GM23338 (cell line): ENCODE results near the gene MUC22. TPM values are rescaled to one million over a fixed set of nuclear protein-coding genes. Genes with fewer than 3 reads are reported as not detected.
"Not testable (repeated sequence)": the region's sequence is repeated elsewhere in the genome, so short reads cannot be mapped to it uniquely, and the experiment has no call there.

ENCODE experiments used
- ATAC-seq: fragments of 200-7000 bp; cut with Tn5 transposase; 3 replicates; pipeline ENCODE4 v1.9.1; 2020
- DNase-seq: peaks from one replicate; pipeline ENCODE4 v3.0.0-alpha.2; 2015; ENCODE audit warnings: low spot score
- H2AFZ ChIP-seq: fragments of 200-600 bp; sonication (generic); 2 replicates; pipeline ENCODE4 v1.8.0; 2016; ENCODE audit warnings: antibody characterized with exemption, mild to moderate bottlenecking, moderate library complexity
- H3F3A ChIP-seq: fragments of 200-600 bp; sonication (generic); replicated peaks from 2 replicates; pipeline ENCODE4 v1.8.0; 2017; ENCODE audit warnings: antibody characterized with exemption, mixed run types, low read depth
- H3K27ac ChIP-seq: fragments of 200-600 bp; sonication (generic); 2 replicates; pipeline ENCODE4 v1.6.1; 2016; ENCODE audit warnings: low read depth
- H3K27me3 ChIP-seq: fragments of 200-600 bp; sonication (generic); 2 replicates; pipeline ENCODE4 v1.8.0; 2016; ENCODE audit warnings: mild to moderate bottlenecking, mixed run types, moderate library complexity; ENCODE audit not compliant: insufficient read depth
- H3K36me3 ChIP-seq: fragments of 200-600 bp; sonication (generic); 2 replicates; pipeline ENCODE4 v1.8.0; 2016; ENCODE audit warnings: mild to moderate bottlenecking; ENCODE audit not compliant: insufficient read depth
- H3K4me1 ChIP-seq: fragments of 200-600 bp; sonication (generic); 2 replicates; pipeline ENCODE4 v1.8.0; 2016; ENCODE audit warnings: mild to moderate bottlenecking, moderate library complexity; ENCODE audit not compliant: insufficient read depth
- H3K4me2 ChIP-seq: fragments of 200-600 bp; sonication (generic); 2 replicates; pipeline ENCODE4 v1.7.1; 2017; ENCODE audit warnings: mixed run types
- H3K4me3 ChIP-seq: fragments of 200-600 bp; sonication (generic); 2 replicates; pipeline ENCODE4 v1.6.1; 2016; ENCODE audit warnings: mixed run types
- H3K79me2 ChIP-seq: fragments of 200-600 bp; sonication (generic); replicated peaks from 2 replicates; pipeline ENCODE4 v1.8.0; 2017; ENCODE audit warnings: mild to moderate bottlenecking; ENCODE audit not compliant: insufficient read depth
- H3K9me2 ChIP-seq: fragments of 200-600 bp; sonication (generic); 2 replicates; pipeline ENCODE4 v1.8.0; 2017; ENCODE audit not compliant: insufficient read depth
- H4K20me1 ChIP-seq: fragments of 200-600 bp; sonication (generic); replicated peaks from 2 replicates; pipeline ENCODE4 v1.8.0; 2017; ENCODE audit warnings: mild to moderate bottlenecking; ENCODE audit not compliant: insufficient read depth
- H3K27ac Mint-ChIP-seq: 2 replicates; pipeline ENCODE4 v1.8.0; 2020; ENCODE audit warnings: inconsistent platforms, mild to moderate bottlenecking, moderate library complexity, mixed read lengths
- H3K27me3 Mint-ChIP-seq: 3 replicates; pipeline ENCODE4 v1.8.0; 2022; ENCODE audit warnings: low read depth, mild to moderate bottlenecking, moderate library complexity, mixed read lengths, inconsistent platforms; ENCODE audit not compliant: insufficient read depth, poor library complexity
- H3K36me3 Mint-ChIP-seq: 3 replicates; pipeline ENCODE4 v1.8.0; 2021; ENCODE audit warnings: low read depth, mild to moderate bottlenecking, inconsistent platforms, moderate library complexity, mixed read lengths
- H3K4me1 Mint-ChIP-seq: 3 replicates; pipeline ENCODE4 v1.8.0; 2020; ENCODE audit warnings: mild to moderate bottlenecking, inconsistent platforms, mixed read lengths
- H3K4me3 Mint-ChIP-seq: 3 replicates; pipeline ENCODE4 v1.8.0; 2021; ENCODE audit warnings: moderate library complexity, mild to moderate bottlenecking, inconsistent platforms, mixed read lengths
- H3K9me3 Mint-ChIP-seq: 3 replicates; pipeline ENCODE4 v1.8.0; 2020; ENCODE audit warnings: moderate library complexity, mild to moderate bottlenecking, inconsistent platforms, mixed read lengths
- EZH2phosphoT487 ChIP-seq: fragments of 200-600 bp; sonication (generic); IDR thresholded peaks from one replicate; pipeline ENCODE4 v1.8.1; 2018; ENCODE audit warnings: antibody characterized with exemption; ENCODE audit not compliant: unreplicated experiment
- REST ChIP-seq: IDR thresholded peaks from one replicate; pipeline ENCODE4 v1.6.1; 2018; ENCODE audit warnings: antibody characterized with exemption; ENCODE audit not compliant: unreplicated experiment
- STAT1 ChIP-seq: IDR thresholded peaks from one replicate; pipeline ENCODE4 v1.6.1; 2016; ENCODE audit warnings: antibody characterized with exemption; ENCODE audit not compliant: unreplicated experiment
- ZNF114 ChIP-seq: fragments of 250-450 bp; sonication (Bioruptor Pico); IDR thresholded peaks from 2 replicates; pipeline ENCODE4 v1.5.0; 2020; ENCODE audit warnings: mild to moderate bottlenecking, moderate library complexity
- ZNF331 ChIP-seq: fragments of 250-450 bp; sonication (Bioruptor Pico); IDR thresholded peaks from 2 replicates; pipeline ENCODE4 v1.5.0; 2020; ENCODE audit warnings: low read depth, mild to moderate bottlenecking, moderate library complexity
- polyA plus RNA-seq: library from polyadenylated mRNA; unstranded; fragments of >200 nt; fragmentation: Nextera tagmentation; extraction: Ambion mirVana; gene quantifications from 2 replicates; pipeline ENCODE4 v1.2.1, GENCODE V29; 2016
- total RNA-seq: library from RNA; depleted of rRNA; stranded (reverse); fragments of >200 nt; shearing (Covaris generic); gene quantifications from 2 replicates; pipeline ENCODE4 v1.2.3, GENCODE V29; 2014
- TF ChIP-seq, protein P1 (sequence below): IDR thresholded peaks from 2 replicates; pipeline ENCODE4 v1.6.1; 2016; ENCODE audit warnings: antibody characterized with exemption

The MUC22 gene
- total and polyA plus RNA-seq, 2 experiments from 2014 or later, result not detected

- TF ChIP-seq ZNF331 (CRISPR knock-in tag), result no peak
Observed at GRCh38 chr6:31011153-31011552, 879 bp downstream of the MUC22 start (continued).

GRCh38 chr6:31016659-31017299 lies 6.5 kb downstream of the MUC22 start:
- Mint-ChIP-seq H3K4me1 (no peaks in the 10 kb centered on the region), H3K27me3 (peaks cover 7% of the 10 kb centered on the region), H3K4me3 (no peak overlapping the region), H3K9me3 (peaks cover 13% of the 10 kb centered on the region), H3K36me3 (peaks cover 6% of the 10 kb centered on the region; the same call in 2 of the 3 replicates), H3K27ac (no peak overlapping the region)
- no peak overlapping the region for H2AFZ ChIP-seq
- no peak for TF ChIP-seq REST
- no peak for TF ChIP-seq ZNF114 (CRISPR knock-in tag)
- TF ChIP-seq, protein P1, sequence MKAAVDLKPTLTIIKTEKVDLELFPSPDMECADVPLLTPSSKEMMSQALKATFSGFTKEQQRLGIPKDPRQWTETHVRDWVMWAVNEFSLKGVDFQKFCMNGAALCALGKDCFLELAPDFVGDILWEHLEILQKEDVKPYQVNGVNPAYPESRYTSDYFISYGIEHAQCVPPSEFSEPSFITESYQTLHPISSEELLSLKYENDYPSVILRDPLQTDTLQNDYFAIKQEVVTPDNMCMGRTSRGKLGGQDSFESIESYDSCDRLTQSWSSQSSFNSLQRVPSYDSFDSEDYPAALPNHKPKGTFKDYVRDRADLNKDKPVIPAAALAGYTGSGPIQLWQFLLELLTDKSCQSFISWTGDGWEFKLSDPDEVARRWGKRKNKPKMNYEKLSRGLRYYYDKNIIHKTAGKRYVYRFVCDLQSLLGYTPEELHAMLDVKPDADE, result no peak
- TF ChIP-seq STAT1, result no peak
- TF ChIP-seq EZH2phosphoT487, result no peak
- no peak for TF ChIP-seq ZNF331 (CRISPR knock-in tag)
- H4K20me1 ChIP-seq, result no peaks in the 10 kb centered on the region
- no peaks in the 10 kb centered on the region for H3K36me3 ChIP-seq
- H3K4me1 ChIP-seq, result 0 out of 2 replicates have a peak, but pooled peaks cover 4% of the 10 kb centered on the region
- H3K27ac ChIP-seq, result no peak overlapping the region
- no peak for DNase-seq
- ATAC-seq, result no peak
- H3K4me2 ChIP-seq, result no peak overlapping the region
- no peaks in the 10 kb centered on the region for H3K9me2 ChIP-seq
- H3F3A ChIP-seq, result no peaks in the 10 kb centered on the region
- H3K27me3 ChIP-seq, result peaks cover 9% of the 10 kb centered on the region; the same call in 1 of the 2 replicates
- H3K4me3 ChIP-seq, result no peak overlapping the region
- no peaks in the 10 kb centered on the region for H3K79me2 ChIP-seq

DNA sequence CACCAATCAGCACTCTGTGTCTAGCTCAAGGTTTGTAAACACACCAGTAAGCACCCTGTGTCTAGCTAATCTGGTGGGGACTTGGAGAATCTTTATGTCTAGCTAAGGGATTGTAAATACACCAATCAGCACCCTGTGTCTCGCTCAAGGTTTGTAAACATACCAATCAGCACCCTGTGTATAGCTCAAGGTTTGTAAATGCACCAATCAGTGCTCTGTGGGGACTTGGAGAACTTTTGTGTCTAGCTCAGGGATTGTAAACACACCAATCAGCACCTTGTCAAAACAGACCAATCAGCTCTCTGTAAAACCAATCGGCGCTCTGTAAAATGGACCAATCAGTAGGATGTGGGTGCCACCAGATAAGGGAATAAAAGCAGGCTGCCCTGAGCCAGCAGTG lies 7.2 kb downstream of the MUC22 start:
- ATAC-seq, H3K4me3 Mint-ChIP-seq: not testable (repeated sequence)

More for the DNA sequence above, 7.2 kb downstream of the MUC22 start:
- H2AFZ ChIP-seq, H3K4me1 ChIP-seq, H3K27ac ChIP-seq, H3K4me3 ChIP-seq, H4K20me1 ChIP-seq, H3F3A ChIP-seq, H3K27me3 Mint-ChIP-seq, H3K79me2 ChIP-seq, H3K27me3 ChIP-seq, H3K4me1 Mint-ChIP-seq, H3K36me3 Mint-ChIP-seq, H3K36me3 ChIP-seq, H3K9me2 ChIP-seq, DNase-seq, H3K27ac Mint-ChIP-seq, H3K4me2 ChIP-seq: not testable (repeated sequence)
- peaks cover 13% of the 10 kb centered on the region for H3K9me3 Mint-ChIP-seq
